ENCODE data around the gene PCDHGB6. TPM values are rescaled to one million over a fixed set of nuclear protein-coding genes. Genes with fewer than 3 reads are reported as not detected.

The PCDHGB6 gene
- total RNA-seq, 2 experiments from 2014 or later, result 0.06 TPM; not detected in 1

DNA sequence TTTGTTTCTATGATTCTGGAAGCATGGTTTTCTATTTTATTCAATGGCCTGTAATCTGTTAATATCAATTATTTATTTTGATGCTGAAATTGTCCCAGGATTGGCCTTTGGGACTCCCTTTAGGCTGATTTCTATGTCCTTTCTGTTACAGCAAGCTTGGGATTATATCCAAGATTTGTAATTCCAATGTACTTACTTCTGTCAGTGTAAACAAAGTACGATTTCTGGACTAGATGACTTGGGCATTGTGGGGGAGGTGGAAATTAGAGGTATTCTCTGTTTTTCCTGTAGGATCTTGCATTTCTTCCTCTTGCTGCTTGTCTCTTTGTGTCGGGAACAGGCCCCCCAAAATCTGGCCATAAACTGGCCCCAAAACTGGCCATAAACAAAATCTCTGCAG is 26.2 kb downstream of the PCDHGB6 start:
- H3K9me3 Mint-ChIP-seq, result peaks cover 19% of the 10 kb centered on the region

DNA sequence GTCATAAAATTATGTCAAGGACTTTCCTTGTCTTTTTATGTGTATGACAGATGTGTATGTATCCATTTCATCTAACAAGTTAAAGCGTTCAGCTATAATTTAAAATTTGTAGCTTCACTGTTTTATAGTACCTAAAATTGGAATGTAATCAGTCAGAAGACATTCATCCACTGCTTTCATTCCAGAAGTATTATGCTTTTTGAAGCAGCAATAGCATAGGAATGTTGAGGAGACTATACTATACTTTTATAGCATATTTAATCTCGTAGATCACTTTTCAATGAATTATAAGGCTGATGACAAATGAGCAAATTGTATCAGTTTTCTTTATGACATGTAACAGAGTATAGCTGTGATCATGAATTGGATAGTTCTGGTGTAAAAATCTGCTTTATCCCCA is 29.4 kb downstream of the PCDHGB6 start:
- H3K9me3 ChIP-seq (ENCODE audit: control insufficient read depth in 1 of 2, insufficient read depth in 1 of 2, low read length in 2 of 2), result peaks cover 2 to 20% of the 10 kb centered on the region in 2 experiments
- CTCF ChIA-PET, result interaction anchor here (1.4 kb wide), 1 partner anchor 40 kb away, joined by 3 read pairs; no protein-coding TSS in a partner anchor
- peaks cover 12 to 13% of the 10 kb centered on the region in 2 experiments for H3K27me3 ChIP-seq (ENCODE audit: control insufficient read depth in 1 of 2, insufficient read depth in 2 of 2, low read length in 2 of 2)
- no peak overlapping the region for H3K4me3 ChIP-seq (ENCODE audit: low read length)
- no peak overlapping the region for H3K27ac ChIP-seq (ENCODE audit: low read depth in 1 of 2, low read length in 2 of 2)
- Mint-ChIP-seq H3K36me3 (ENCODE audit: low read depth) (peaks cover under 1% of the 10 kb centered on the region), H3K9me3 (peaks cover 7% of the 10 kb centered on the region), H3K4me3 (no peak overlapping the region), H3K4me1 (ENCODE audit: low read depth) (no peaks in the 10 kb centered on the region), H3K27me3 (peaks cover 76% of the 10 kb centered on the region), H3K27ac (no peak overlapping the region)
- no peak for DNase-seq
- POLR2A ChIA-PET, result no interaction called here
- no peaks in the 10 kb centered on the region for H3K4me1 ChIP-seq (ENCODE audit: insufficient read depth, low read length)
- TF ChIP-seq, protein P1, sequence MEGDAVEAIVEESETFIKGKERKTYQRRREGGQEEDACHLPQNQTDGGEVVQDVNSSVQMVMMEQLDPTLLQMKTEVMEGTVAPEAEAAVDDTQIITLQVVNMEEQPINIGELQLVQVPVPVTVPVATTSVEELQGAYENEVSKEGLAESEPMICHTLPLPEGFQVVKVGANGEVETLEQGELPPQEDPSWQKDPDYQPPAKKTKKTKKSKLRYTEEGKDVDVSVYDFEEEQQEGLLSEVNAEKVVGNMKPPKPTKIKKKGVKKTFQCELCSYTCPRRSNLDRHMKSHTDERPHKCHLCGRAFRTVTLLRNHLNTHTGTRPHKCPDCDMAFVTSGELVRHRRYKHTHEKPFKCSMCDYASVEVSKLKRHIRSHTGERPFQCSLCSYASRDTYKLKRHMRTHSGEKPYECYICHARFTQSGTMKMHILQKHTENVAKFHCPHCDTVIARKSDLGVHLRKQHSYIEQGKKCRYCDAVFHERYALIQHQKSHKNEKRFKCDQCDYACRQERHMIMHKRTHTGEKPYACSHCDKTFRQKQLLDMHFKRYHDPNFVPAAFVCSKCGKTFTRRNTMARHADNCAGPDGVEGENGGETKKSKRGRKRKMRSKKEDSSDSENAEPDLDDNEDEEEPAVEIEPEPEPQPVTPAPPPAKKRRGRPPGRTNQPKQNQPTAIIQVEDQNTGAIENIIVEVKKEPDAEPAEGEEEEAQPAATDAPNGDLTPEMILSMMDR (IDR thresholded peaks at IDR 0.05), result no peak
- no peak for ATAC-seq (ENCODE audit: poor library complexity)
- no peaks in the 10 kb centered on the region for H3K36me3 ChIP-seq (ENCODE audit: insufficient read depth, low read length)
- intact Hi-C loops (cut with DNase I, micrococcal nuclease), result no loop called here

More for the DNA sequence above, 26.2 kb downstream of the PCDHGB6 start:
- intact Hi-C loops (cut with DNase I, micrococcal nuclease), result no loop called here
- DNase-seq, result no peak
- Histone ChIP-seq H3K27ac (ENCODE audit: low read depth in 1 of 2, low read length in 2 of 2) (no peak overlapping the region), H3K36me3 (ENCODE audit: insufficient read depth, low read length) (no peaks in the 10 kb centered on the region), H3K27me3 (ENCODE audit: control insufficient read depth in 1 of 2, insufficient read depth in 2 of 2, low read length in 2 of 2) (peaks cover 34 to 42% of the 10 kb centered on the region in 2 experiments), H3K4me1 (ENCODE audit: insufficient read depth, low read length) (peaks cover 6% of the 10 kb centered on the region), H3K9me3 (ENCODE audit: control insufficient read depth in 1 of 2, insufficient read depth in 1 of 2, low read length in 2 of 2) (peaks cover 23 to 34% of the 10 kb centered on the region in 2 experiments), H3K4me3 (ENCODE audit: low read length) (no peak overlapping the region)
- ChIA-PET POLR2A (no interaction called here), CTCF (no interaction called here)
- H3K27ac Mint-ChIP-seq, result no peak overlapping the region
- no peak overlapping the region for H3K4me3 Mint-ChIP-seq
- H3K4me1 Mint-ChIP-seq (ENCODE audit: low read depth), result peaks cover 8% of the 10 kb centered on the region
- peaks cover 78% of the 10 kb centered on the region for H3K27me3 Mint-ChIP-seq
- TF ChIP-seq, protein P1 (IDR thresholded peaks at IDR 0.05), result no peak
- peaks cover 21% of the 10 kb centered on the region for H3K36me3 Mint-ChIP-seq (ENCODE audit: low read depth)
- no peak for ATAC-seq (ENCODE audit: poor library complexity)

DNA sequence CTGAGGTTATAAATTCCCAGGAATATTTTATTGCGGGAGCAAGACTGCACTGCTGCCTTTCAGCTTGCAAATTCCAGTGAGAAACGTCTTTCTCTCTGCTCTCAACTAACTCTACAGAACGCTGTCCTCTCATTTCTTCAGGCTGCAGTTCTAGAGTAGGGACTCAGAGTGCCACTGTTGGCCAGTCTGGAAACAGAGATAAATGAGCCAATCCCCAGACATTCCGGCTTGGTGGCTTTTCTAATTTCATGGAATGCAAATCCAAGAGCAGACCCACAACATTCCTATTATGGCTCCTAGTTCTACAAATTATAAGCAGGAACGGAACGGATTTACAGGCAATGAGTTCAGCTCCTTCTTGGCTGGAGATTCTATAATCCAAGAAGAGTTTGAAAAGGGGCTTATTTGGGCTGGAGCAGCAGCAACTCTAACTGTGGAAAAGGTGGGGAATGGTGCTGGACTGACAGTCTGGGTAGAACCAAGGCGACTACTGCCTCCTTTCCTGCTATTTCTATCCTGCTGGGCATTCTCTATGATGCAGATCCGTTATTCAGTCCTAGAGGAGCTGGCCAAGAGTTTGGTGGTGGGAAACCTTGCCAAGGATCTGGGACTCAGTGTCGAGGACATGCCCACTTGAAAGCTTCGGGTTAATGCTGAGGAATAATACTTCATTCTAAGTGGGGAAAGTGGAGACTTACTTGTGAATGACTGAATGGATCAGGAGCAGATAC is 31.8 kb downstream of the PCDHGB6 start:
- no peak overlapping the region for H3K27ac Mint-ChIP-seq
- no peaks in the 10 kb centered on the region for H3K4me1 ChIP-seq (ENCODE audit: insufficient read depth, low read length)
- H3K9me3 ChIP-seq (ENCODE audit: control insufficient read depth in 1 of 2, insufficient read depth in 1 of 2, low read length in 2 of 2), result peaks cover 0 to 9% of the 10 kb centered on the region in 2 experiments
- H3K27ac ChIP-seq (ENCODE audit: low read depth in 1 of 2, low read length in 2 of 2), result no peak overlapping the region
- ATAC-seq (ENCODE audit: poor library complexity) (no peak), DNase-seq (no peak)
- no peaks in the 10 kb centered on the region for H3K36me3 ChIP-seq (ENCODE audit: insufficient read depth, low read length)
- TF ChIP-seq, protein P1 (IDR thresholded peaks at IDR 0.05), result no peak
- peaks cover 69% of the 10 kb centered on the region for H3K27me3 Mint-ChIP-seq
- intact Hi-C loops (cut with DNase I, micrococcal nuclease), result no loop called here
- peaks cover 2% of the 10 kb centered on the region for H3K9me3 Mint-ChIP-seq
- CTCF ChIA-PET, result no interaction called here
- H3K4me3 Mint-ChIP-seq, result no peak overlapping the region
- H3K4me1 Mint-ChIP-seq (ENCODE audit: low read depth), result no peaks in the 10 kb centered on the region
- no peak overlapping the region for H3K4me3 ChIP-seq (ENCODE audit: low read length)
- POLR2A ChIA-PET, result no interaction called here
- peaks cover 0 to 3% of the 10 kb centered on the region in 2 experiments for H3K27me3 ChIP-seq (ENCODE audit: control insufficient read depth in 1 of 2, insufficient read depth in 2 of 2, low read length in 2 of 2)
- H3K36me3 Mint-ChIP-seq (ENCODE audit: low read depth), result no peaks in the 10 kb centered on the region
